IMR-90 (cell line): ENCODE data around the gene DAZL. TPM values are rescaled to one million over a fixed set of nuclear protein-coding genes. Genes with fewer than 3 reads are reported as not detected.

Source experiments
- ATAC-seq: fragments of 200-7000 bp; cut with Tn5 transposase; 2 replicates; pipeline ENCODE4 v1.9.1; 2020; ENCODE audit warnings: low read depth, mild to moderate bottlenecking, moderate library complexity
- BruUV-seq: library from RNA; stranded (reverse); fragments of 400-500 nt; replicated peaks from 2 replicates; lab custom pipeline; 2021; lab: Mats Ljungman, UMichigan
- CTCF ChIA-PET: fragments of 300-600 bp; formaldehyde crosslinking; extraction: SDS; loops from one replicate; lab custom pipeline; 2021; ENCODE audit warnings: antibody characterized with exemption; lab: Yijun Ruan, JAX
- POLR2A ChIA-PET: fragments of 300-600 bp; sonication (Branson Sonifier 250); formaldehyde crosslinking; loops from one replicate; lab custom pipeline; 2022; ENCODE audit warnings: antibody characterized with exemption; ENCODE audit not compliant: unreplicated experiment; lab: Charles Lee
- DNase-seq: peaks from one replicate; pipeline ENCODE4 v3.0.0; 2013
- H2AFZ ChIP-seq: replicated peaks from 2 replicates; pipeline ENCODE3; 2013; ENCODE audit warnings: low read length, mild to moderate bottlenecking; ENCODE audit not compliant: poor library complexity
- H2AK5ac ChIP-seq: 2 replicates; pipeline ENCODE4 v1.6.1; 2013; ENCODE audit warnings: low read depth, low read length, inconsistent platforms
- H2AK9ac ChIP-seq: replicated peaks from 2 replicates; pipeline ENCODE3; 2013; ENCODE audit warnings: mild to moderate bottlenecking, low read depth, low read length, moderate library complexity; ENCODE audit not compliant: poor library complexity
- H2BK120ac ChIP-seq: 2 replicates; pipeline ENCODE4 v1.6.1; 2013; ENCODE audit warnings: low read depth, low read length, inconsistent platforms
- H2BK15ac ChIP-seq: 3 replicates; pipeline ENCODE4 v1.6.1; 2013; ENCODE audit warnings: low read depth, low read length, inconsistent platforms
- H2BK20ac ChIP-seq: 2 replicates; pipeline ENCODE4 v1.6.1; 2013; ENCODE audit warnings: low read depth, mild to moderate bottlenecking, inconsistent platforms, low read length, moderate library complexity
- H2BK5ac ChIP-seq: 2 replicates; pipeline ENCODE4 v1.6.1; 2013; ENCODE audit warnings: mild to moderate bottlenecking, low read depth, low read length, inconsistent platforms; ENCODE audit not compliant: poor library complexity, severe bottlenecking
- H3K14ac ChIP-seq: replicated peaks from 2 replicates; pipeline ENCODE4 v1.6.1; 2013; ENCODE audit warnings: low read depth, low read length, inconsistent platforms
- H3K18ac ChIP-seq: 2 replicates; pipeline ENCODE4 v1.6.1; 2013; ENCODE audit warnings: low read depth, low read length, control low read depth
- H3K23ac ChIP-seq: 2 replicates; pipeline ENCODE4 v1.6.1; 2013; ENCODE audit warnings: low read depth, low read length, inconsistent platforms
- H3K27ac ChIP-seq: 2 replicates; pipeline ENCODE4 v1.5.1; 2013; ENCODE audit warnings: mild to moderate bottlenecking, control low read depth, low read length; ENCODE audit not compliant: insufficient read depth
- H3K27me3 ChIP-seq: 2 replicates; pipeline ENCODE4 v1.6.1; 2013; ENCODE audit warnings: low read length; ENCODE audit not compliant: control insufficient read depth, insufficient read depth
- H3K36me3 ChIP-seq: 2 replicates; pipeline ENCODE4 v1.6.1; 2013; ENCODE audit warnings: low read length, mixed read lengths; ENCODE audit not compliant: control insufficient read depth, insufficient read depth
- H3K4ac ChIP-seq: 2 replicates; pipeline ENCODE4 v1.6.1; 2013; ENCODE audit warnings: low read depth, low read length, inconsistent platforms
- H3K4me1 ChIP-seq: 2 replicates; pipeline ENCODE4 v1.6.1; 2013; ENCODE audit warnings: low read length, mixed read lengths; ENCODE audit not compliant: control insufficient read depth, insufficient read depth
- H3K4me2 ChIP-seq: 2 replicates; pipeline ENCODE4 v1.6.1; 2013; ENCODE audit warnings: low read depth, mild to moderate bottlenecking, control low read depth, low read length, moderate library complexity
- H3K4me3 ChIP-seq: 2 replicates; pipeline ENCODE4 v1.5.1; 2013; ENCODE audit warnings: low read depth, mild to moderate bottlenecking, control low read depth, low read length, moderate library complexity; ENCODE audit not compliant: insufficient read depth
- H3K56ac ChIP-seq: 2 replicates; pipeline ENCODE4 v1.6.1; 2013; ENCODE audit warnings: low read length, inconsistent platforms; ENCODE audit not compliant: insufficient read depth; ENCODE audit errors: extremely low read depth
- H3K79me1 ChIP-seq, 2 experiments: 2 replicates each; pipeline ENCODE4 v1.6.1; 2013; ENCODE audit warnings: low read length in 2 of 2, inconsistent platforms in 1 of 2, low read depth in 1 of 2
- H3K9ac ChIP-seq: 2 replicates; pipeline ENCODE4 v1.6.1; 2013; ENCODE audit warnings: low read depth, low read length, control low read depth
- H3K9me1 ChIP-seq: 2 replicates; pipeline ENCODE4 v1.6.1; 2013; ENCODE audit warnings: low read length, inconsistent platforms; ENCODE audit not compliant: insufficient read depth
- H3K9me3 ChIP-seq: 2 replicates; pipeline ENCODE4 v1.6.1; 2013; ENCODE audit warnings: low read length; ENCODE audit not compliant: control insufficient read depth, insufficient read depth
- H4K20me1 ChIP-seq: 2 replicates; pipeline ENCODE4 v1.6.1; 2013; ENCODE audit warnings: low read length, inconsistent platforms; ENCODE audit not compliant: insufficient read depth
- H4K5ac ChIP-seq: 2 replicates; pipeline ENCODE4 v1.6.1; 2013; ENCODE audit warnings: mild to moderate bottlenecking, low read depth, low read length, control low read depth
- H4K8ac ChIP-seq, 2 experiments: 2 replicates each; pipeline ENCODE4 v1.6.1; 2013; ENCODE audit warnings: low read depth in 2 of 2, low read length in 2 of 2, control low read depth in 1 of 2, inconsistent platforms in 1 of 2
- H4K91ac ChIP-seq: 2 replicates; pipeline ENCODE4 v1.6.1; 2013; ENCODE audit warnings: low read depth, low read length, inconsistent platforms; ENCODE audit not compliant: insufficient read depth
- BHLHE40 ChIP-seq: fragments of 150-350 bp; IDR thresholded peaks from 2 replicates; pipeline ENCODE4 v1.6.1; 2016; ENCODE audit warnings: mild to moderate bottlenecking, low read depth, low read length
- CEBPB ChIP-seq: IDR thresholded peaks from 2 replicates; pipeline ENCODE4 v1.6.1; 2012; ENCODE audit warnings: low read depth, low read length, improper control_type of control experiment
- CHD1 ChIP-seq: IDR thresholded peaks from 2 replicates; pipeline ENCODE4 v1.6.1; 2012; ENCODE audit warnings: low read depth, low read length, improper control_type of control experiment
- CTCF ChIP-seq: conservative IDR thresholded peaks from 2 replicates; pipeline ENCODE4 v1.5.1; 2012; ENCODE audit warnings: mild to moderate bottlenecking, low read depth, low read length, improper control_type of control experiment
- ELK1 ChIP-seq: fragments of 150-350 bp; IDR thresholded peaks from 2 replicates; pipeline ENCODE4 v1.6.1; 2016; ENCODE audit warnings: low read depth, mild to moderate bottlenecking, low read length, moderate library complexity, borderline replicate concordance
- FOS ChIP-seq: fragments of 150-350 bp; IDR thresholded peaks from 2 replicates; pipeline ENCODE4 v1.6.1; 2016; ENCODE audit warnings: low read depth, low read length
- MAFK ChIP-seq: IDR thresholded peaks from 2 replicates; pipeline ENCODE4 v1.6.1; 2012; ENCODE audit warnings: low read depth, low read length, improper control_type of control experiment
- MAZ ChIP-seq: IDR thresholded peaks from 2 replicates; pipeline ENCODE4 v1.6.1; 2012; ENCODE audit warnings: low read depth, mild to moderate bottlenecking, low read length, improper control_type of control experiment, moderate library complexity, borderline replicate concordance
- MXI1 ChIP-seq: IDR thresholded peaks from 2 replicates; pipeline ENCODE4 v1.6.1; 2012; ENCODE audit warnings: low read depth, mild to moderate bottlenecking, low read length, moderate library complexity, borderline replicate concordance
- NFE2L2 ChIP-seq: fragments of 150-350 bp; IDR thresholded peaks from 2 replicates; pipeline ENCODE4 v1.6.1; 2016; ENCODE audit warnings: low read depth, mild to moderate bottlenecking, low read length
- POLR2A ChIP-seq: IDR thresholded peaks from 2 replicates; pipeline ENCODE4 v1.6.1; 2012; ENCODE audit warnings: mild to moderate bottlenecking, low read depth, low read length
- RAD21 ChIP-seq: IDR thresholded peaks from 2 replicates; pipeline ENCODE4 v1.6.1; 2012; ENCODE audit warnings: low read length, improper control_type of control experiment
- RCOR1 ChIP-seq: IDR thresholded peaks from 2 replicates; pipeline ENCODE4 v1.6.1; 2012; ENCODE audit warnings: mild to moderate bottlenecking, low read length, improper control_type of control experiment; ENCODE audit not compliant: insufficient replicate concordance
- RFX5 ChIP-seq: IDR thresholded peaks from 2 replicates; pipeline ENCODE4 v1.8.0; 2012; ENCODE audit warnings: low read depth, mild to moderate bottlenecking, low read length, moderate library complexity
- SMC3 ChIP-seq: fragments of 150-350 bp; IDR thresholded peaks from 2 replicates; pipeline ENCODE4 v1.6.1; 2016; ENCODE audit warnings: low read depth, mild to moderate bottlenecking, antibody characterized with exemption, low read length, moderate library complexity
- USF2 ChIP-seq: fragments of 150-350 bp; IDR thresholded peaks from 2 replicates; pipeline ENCODE4 v1.6.1; 2017; ENCODE audit warnings: mild to moderate bottlenecking, antibody characterized with exemption, low read length, low read depth
- WGBS, 2 experiments: methylation state at CpG; one replicate each; pipeline versions ENCODE4 v1.1.5 to v1.1.7; 2013; ENCODE audit warnings: missing lambda C conversion rate in 2 of 2; ENCODE audit not compliant: insufficient read length in 1 of 2; ENCODE audit errors: extremely low coverage in 2 of 2; 5-methylcytosine and 5-hydroxymethylcytosine counted together
- dilution Hi-C: fragments of 300-500 bp; cut with HindIII; formaldehyde crosslinking; loops from one replicate; pipeline ENCODE4 v1.14.3; 2018; ENCODE audit warnings: low sequenced_read_pairs; ENCODE audit not compliant: unreplicated experiment
- in situ Hi-C: fragments of 300-500 bp; cut with MboI; formaldehyde crosslinking; loops from 3 replicates; pipeline ENCODE4 v1.14.3; 2019; ENCODE audit warnings: low sequenced_read_pairs, inconsistent platforms, mixed read lengths
- intact Hi-C: fragments of 100-400 bp; cut with micrococcal nuclease; formaldehyde crosslinking; loops from 2 replicates; pipeline ENCODE4 v1.10.0; 2022
- polyA plus RNA-seq, 3 experiments: library from polyadenylated mRNA; depleted of rRNA; stranded (reverse); fragments of >200 nt; gene quantifications; 2 replicates each; pipeline ENCODE4 v1.2.3, GENCODE V29; 2012; ENCODE audit warnings: low replicate concordance in 1 of 3
- total RNA-seq: library from RNA; depleted of rRNA; stranded (reverse); fragments of >200 nt; gene quantifications from 2 replicates; pipeline ENCODE4 v1.2.3, GENCODE V29; 2012

DAZL gene
- total and polyA plus RNA-seq, 2 of the 4 experiments (the other 2 are of a cell fraction), result not detected

- H3K4me2 ChIP-seq, result no peak overlapping the region
- H3K27me3 ChIP-seq, result no peaks in the 10 kb centered on the region; the same call in 1 of the 2 replicates
- no peak overlapping the region for H3K4ac ChIP-seq
- no peak overlapping the region for H3K14ac ChIP-seq
- no peaks in the 10 kb centered on the region for H3K9me3 ChIP-seq
- in situ Hi-C loops (no loop called here), dilution Hi-C loops (loop anchor here (25.0 kb wide), 1 partner anchor 578 kb away; no protein-coding TSS in a partner anchor), intact Hi-C loops (no loop called here)
- BruUV-seq, result no TSS peak
- H3K18ac ChIP-seq, result no peak overlapping the region
- no peak overlapping the region for H3K4me3 ChIP-seq
- no peaks in the 10 kb centered on the region for H3K79me1 ChIP-seq
- POLR2A ChIA-PET, result no interaction called here
- no peak overlapping the region for H3K56ac ChIP-seq
- H3K23ac ChIP-seq, result no peak overlapping the region
- H2AK5ac ChIP-seq, result no peak overlapping the region
- no peak overlapping the region for H4K8ac ChIP-seq
- TF ChIP-seq MAFK, result no peak
- no peak for TF ChIP-seq RCOR1
- TF ChIP-seq CTCF, result no peak
- no peak for TF ChIP-seq BHLHE40
- no peak for TF ChIP-seq MAZ
- no peak for TF ChIP-seq USF2
- TF ChIP-seq ELK1, result no peak
- no peak for TF ChIP-seq POLR2A
- TF ChIP-seq CHD1, result no peak
- no peak for TF ChIP-seq FOS
- TF ChIP-seq MXI1, result no peak
- TF ChIP-seq CEBPB, result no peak
- TF ChIP-seq RFX5, result no peak
- no peak for TF ChIP-seq RAD21
- TF ChIP-seq NFE2L2, result no peak
- no peak for TF ChIP-seq SMC3
- DNase-seq (no peak), ATAC-seq (no peak)
- H4K20me1 ChIP-seq, result no peaks in the 10 kb centered on the region
- H2BK15ac ChIP-seq, result no peak overlapping the region
- no peak overlapping the region for H4K91ac ChIP-seq
- H3K9ac ChIP-seq, result no peak overlapping the region
- H2BK20ac ChIP-seq, result no peak overlapping the region
- no peak overlapping the region for H2AK9ac ChIP-seq
- no peak overlapping the region for H2BK5ac ChIP-seq
- WGBS, 2 experiments, result no CpG with 5 or more reads among the region's 2 CpGs
- no peak overlapping the region for H4K5ac ChIP-seq
- H3K36me3 ChIP-seq, result no peaks in the 10 kb centered on the region
- CTCF ChIA-PET, result no interaction called here
- H2AFZ ChIP-seq, result no peak overlapping the region
- no peaks in the 10 kb centered on the region for H3K9me1 ChIP-seq
- no peak overlapping the region for H3K27ac ChIP-seq
- H2BK120ac ChIP-seq, result no peak overlapping the region
- H3K4me1 ChIP-seq, result no peaks in the 10 kb centered on the region
These were observed 3.6 kb upstream of the DAZL start for GRCh38 chr3:16608816-16609215.
